Endodermal cell (in vitro differentiated cells): Measurements from ENCODE around the gene CPEB3. TPM values are rescaled to one million over a fixed set of nuclear protein-coding genes. Genes with fewer than 3 reads are reported as not detected.

ENCODE experiments used
- DNase-seq: peaks from one replicate; pipeline ENCODE4 v3.0.0-alpha.2; 2017
- H3K27ac ChIP-seq: 2 replicates; pipeline ENCODE4 v1.5.1; 2013; ENCODE audit warnings: mild to moderate bottlenecking, low read depth, low read length, moderate library complexity
- H3K27me3 ChIP-seq: 2 replicates; pipeline ENCODE4 v1.6.1; 2013; ENCODE audit warnings: mild to moderate bottlenecking, low read length, moderate library complexity; ENCODE audit not compliant: insufficient read depth, control insufficient read depth, poor library complexity, severe bottlenecking
- H3K36me3 ChIP-seq: 2 replicates; pipeline ENCODE4 v1.7.0; 2013; ENCODE audit warnings: mild to moderate bottlenecking, low read length, moderate library complexity; ENCODE audit not compliant: control insufficient read depth, insufficient read depth
- H3K4me1 ChIP-seq: one replicate; pipeline ENCODE4 v1.7.0; 2013; ENCODE audit warnings: low read length; ENCODE audit not compliant: control insufficient read depth, insufficient read depth
- H3K4me3 ChIP-seq: 2 replicates; pipeline ENCODE4 v1.5.1; 2013; ENCODE audit warnings: mild to moderate bottlenecking, low read length, moderate library complexity
- H3K9ac ChIP-seq: 2 replicates; pipeline ENCODE4 v1.6.1; 2013; ENCODE audit warnings: mild to moderate bottlenecking, low read length, moderate library complexity; ENCODE audit not compliant: poor library complexity, severe bottlenecking; ENCODE audit errors: extremely low read depth
- H3K9me3 ChIP-seq: 2 replicates; pipeline ENCODE4 v1.6.1; 2013; ENCODE audit warnings: mild to moderate bottlenecking, low read length, moderate library complexity; ENCODE audit not compliant: control insufficient read depth
- H3K27ac Mint-ChIP-seq: 2 replicates; pipeline ENCODE4 v1.8.0; 2020; ENCODE audit warnings: mixed read lengths
- H3K27me3 Mint-ChIP-seq: 2 replicates; pipeline ENCODE4 v1.8.0; 2021; ENCODE audit warnings: mild to moderate bottlenecking, mixed read lengths; ENCODE audit not compliant: insufficient read depth
- H3K36me3 Mint-ChIP-seq: 2 replicates; pipeline ENCODE4 v1.8.0; 2020; ENCODE audit warnings: low read depth, mixed read lengths
- H3K4me1 Mint-ChIP-seq: 2 replicates; pipeline ENCODE4 v1.8.0; 2020; ENCODE audit warnings: mixed read lengths
- H3K4me3 Mint-ChIP-seq: 2 replicates; pipeline ENCODE4 v1.8.0; 2020; ENCODE audit warnings: mild to moderate bottlenecking, moderate library complexity, mixed read lengths
- H3K9me3 Mint-ChIP-seq: 2 replicates; pipeline ENCODE4 v1.8.0; 2020; ENCODE audit warnings: mild to moderate bottlenecking, mixed read lengths
- CTCF ChIP-seq: fragments of 200-600 bp; sonication (generic); conservative IDR thresholded peaks from 2 replicates; pipeline ENCODE4 v1.5.0; 2021; ENCODE audit warnings: antibody characterized with exemption, mild to moderate bottlenecking
- WGBS, 2 experiments: methylation state at CpG; one replicate each; pipeline versions ENCODE4 v1.1.5 to v1.1.7; 2013; ENCODE audit warnings: missing lambda C conversion rate in 2 of 2, mixed read lengths in 1 of 2; ENCODE audit not compliant: insufficient coverage in 1 of 2, insufficient read length in 1 of 2; 5-methylcytosine and 5-hydroxymethylcytosine counted together
- total RNA-seq, 2 donors: library from RNA; stranded (reverse); fragmentation: NEBNext Ultra II Directional in 1 of 2; extraction: Animal tissue kit (Norgen Biotek cat#: 25700) in 1 of 2; gene quantifications; 2 replicates in 1 of 2; 3 replicates in 1 of 2; pipeline ENCODE4 v1.2.1, GENCODE V29; 2021

CPEB3 gene
- total RNA-seq, 2 donors from 2014 or later = 1.1 to 1.3 TPM

- no peak for TF ChIP-seq CTCF
- Histone ChIP-seq H3K9me3 (no peaks in the 10 kb centered on the region), H3K27ac (no peak overlapping the region), H3K4me3 (no peak overlapping the region), H3K36me3 (no peaks in the 10 kb centered on the region), H3K9ac (no peak overlapping the region), H3K4me1 (no peaks in the 10 kb centered on the region), H3K27me3 (peaks cover 1% of the 10 kb centered on the region)
- DNase-seq = no peak
- Mint-ChIP-seq H3K4me1 (peaks cover 12% of the 10 kb centered on the region), H3K9me3 (no peaks in the 10 kb centered on the region), H3K27me3 (peaks cover 23% of the 10 kb centered on the region), H3K4me3 (no peak overlapping the region), H3K36me3 (no peaks in the 10 kb centered on the region), H3K27ac (no peak overlapping the region)
- WGBS, 2 experiments = 93 to 100% methylated on average over 2 of the region's 3 CpGs
These were observed 46.1 kb downstream of the CPEB3 start for GRCh38 chr10:92244796-92245195.

GRCh38 chr10:92242910-92243671 lies 47.8 kb downstream of the CPEB3 start:
- no peaks in the 10 kb centered on the region for H3K9me3 ChIP-seq
- no peak for TF ChIP-seq CTCF
- Mint-ChIP-seq H3K27ac (peak overlapping the region; percentile 18), H3K4me3 (peak overlapping the region; percentile 33), H3K9me3 (no peaks in the 10 kb centered on the region), H3K27me3 (peaks cover 39% of the 10 kb centered on the region), H3K4me1 (peaks cover 17% of the 10 kb centered on the region), H3K36me3 (no peaks in the 10 kb centered on the region)
- peak overlapping the region; percentile 80 for H3K4me3 ChIP-seq
- no peaks in the 10 kb centered on the region for H3K4me1 ChIP-seq
- H3K36me3 ChIP-seq = no peaks in the 10 kb centered on the region
- DNase-seq = peak; percentile 84
- H3K9ac ChIP-seq = no peak overlapping the region
- WGBS, 2 experiments = 0 to 3% methylated on average over 2 to 7 of the region's 8 CpGs
- no peak overlapping the region for H3K27ac ChIP-seq
- H3K27me3 ChIP-seq = peaks cover 18% of the 10 kb centered on the region

- Mint-ChIP-seq H3K4me3 (no peak overlapping the region), H3K27ac (no peak overlapping the region), H3K9me3 (no peaks in the 10 kb centered on the region), H3K27me3 (peaks cover 46% of the 10 kb centered on the region), H3K4me1 (peaks cover 20% of the 10 kb centered on the region), H3K36me3 (no peaks in the 10 kb centered on the region)
- no peak for TF ChIP-seq CTCF
- Histone ChIP-seq H3K27me3 (peaks cover 25% of the 10 kb centered on the region), H3K36me3 (no peaks in the 10 kb centered on the region), H3K9ac (no peak overlapping the region), H3K4me1 (peaks cover under 1% of the 10 kb centered on the region), H3K9me3 (no peaks in the 10 kb centered on the region), H3K27ac (no peak overlapping the region), H3K4me3 (no peak overlapping the region)
- 30 to 64% methylated on average over 1 to 2 of the region's 2 CpGs for WGBS, 2 experiments
- no peak for DNase-seq
These were observed 48.5 kb downstream of the CPEB3 start for GRCh38 chr10:92242380-92242779.
